Measurements from ENCODE around the gene CHST11. TPM values are rescaled to one million over a fixed set of nuclear protein-coding genes. Genes with fewer than 3 reads are reported as not detected.
A peak's percentile ranks its signal among the peaks of the same experiment; 100 is the strongest.

The CHST11 gene
- total RNA-seq, 2 experiments from 2014 or later = 39.3 to 45.3 TPM

DNA sequence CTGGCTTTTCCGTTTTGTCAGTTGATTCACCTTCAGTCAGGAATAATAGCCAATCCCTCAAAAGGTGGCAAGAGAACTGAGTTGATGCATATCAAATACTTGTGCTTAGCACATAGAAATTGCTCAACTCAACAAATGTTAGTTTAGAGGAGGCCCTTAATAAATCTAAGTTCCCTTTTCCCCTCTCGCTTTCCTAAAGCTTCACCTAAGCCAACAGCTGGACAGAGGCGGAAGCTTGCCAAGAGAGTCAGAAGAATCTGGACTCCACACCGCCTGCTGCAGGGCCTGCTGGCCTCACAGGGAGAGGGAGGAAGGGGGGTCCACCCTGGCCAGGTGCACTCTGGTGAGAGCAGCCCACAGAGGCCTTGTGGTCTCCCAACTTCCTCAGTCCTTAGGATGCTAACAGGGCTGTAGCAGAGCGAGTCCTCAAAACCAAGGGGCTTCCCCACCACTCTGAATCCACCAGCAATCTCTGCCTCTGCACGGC is 213.1 kb downstream of the CHST11 start:
- Mint-ChIP-seq H3K4me3 (no peak overlapping the region), H3K27me3 (ENCODE audit: low read depth) (no peaks in the 10 kb centered on the region), H3K27ac (no peak overlapping the region), H3K4me1 (ENCODE audit: low read depth) (peaks cover 51% of the 10 kb centered on the region), H3K36me3 (ENCODE audit: low read depth) (peaks cover 2% of the 10 kb centered on the region), H3K9me3 (no peaks in the 10 kb centered on the region)
- CTCF ChIA-PET = interaction anchor here (1.1 to 3.3 kb wide), 3 partner anchors 16 to 288 kb away, joined by 4 to 9 read pairs (median 4); no protein-coding TSS in a partner anchor
- DNase-seq = peak; percentile 53
- intact Hi-C loops (cut with micrococcal nuclease) = loop anchor here (2.0 to 5.0 kb wide), 5 partner anchors 51 to 453 kb away; partner anchors contain the start of gene TXNRD1

DNA sequence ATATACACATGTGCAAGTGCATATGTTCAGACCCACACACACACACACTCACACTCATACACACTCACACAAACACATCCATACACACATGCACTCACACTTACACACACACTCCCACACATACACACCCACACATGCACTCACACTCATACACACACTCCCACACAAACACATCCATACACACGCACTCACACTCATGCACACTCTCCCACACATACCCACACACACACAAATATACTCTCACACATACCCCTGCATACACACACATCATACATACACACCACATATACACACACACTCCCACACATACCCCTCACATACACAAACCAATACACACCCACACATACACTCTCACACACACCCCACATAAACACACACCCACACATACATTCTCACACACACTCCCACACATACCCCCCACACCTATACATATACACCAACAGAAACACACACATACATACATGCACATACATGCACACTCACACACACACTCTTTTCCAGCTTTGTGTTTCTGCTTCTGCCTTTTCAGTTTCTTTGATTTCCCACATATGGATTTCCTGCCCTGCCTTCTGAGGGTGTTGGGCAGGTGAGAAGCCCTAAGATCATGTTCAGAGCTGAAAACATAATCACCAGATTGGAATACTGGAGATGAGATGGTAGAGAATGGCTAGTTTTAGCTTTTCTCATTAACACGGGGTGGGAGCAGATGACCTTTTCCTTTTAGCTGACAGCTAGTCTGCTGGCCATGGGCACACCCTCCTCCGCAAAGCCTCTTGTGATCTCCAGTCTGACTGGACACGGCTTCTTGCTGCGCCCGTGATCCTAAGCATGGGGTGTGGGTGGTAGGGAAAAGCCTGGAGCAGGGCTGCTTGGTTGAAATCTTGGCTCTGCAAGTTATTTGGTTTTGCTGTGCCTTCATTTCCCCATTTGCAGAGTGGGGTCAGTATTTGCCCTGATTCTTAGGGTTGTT is 214.0 kb downstream of the CHST11 start:
- peaks cover 46% of the 10 kb centered on the region for H3K4me1 Mint-ChIP-seq (ENCODE audit: low read depth)
- no peaks in the 10 kb centered on the region for H3K9me3 Mint-ChIP-seq
- H3K36me3 Mint-ChIP-seq (ENCODE audit: low read depth) = no peaks in the 10 kb centered on the region
- intact Hi-C loops (cut with micrococcal nuclease) = loop anchor here (1.0 to 5.0 kb wide), 16 partner anchors 13 to 453 kb away; partner anchors contain the start of genes CHST11 and TXNRD1
- H3K27ac Mint-ChIP-seq = peak overlapping the region; percentile 97
- DNase-seq = peak; percentile 33
- CTCF ChIA-PET = interaction anchor here (0.5 to 3.3 kb wide), 10 partner anchors 10 to 471 kb away, joined by 3 to 9 read pairs (median 3); no protein-coding TSS in a partner anchor
- no peaks in the 10 kb centered on the region for H3K27me3 Mint-ChIP-seq (ENCODE audit: low read depth)
- peak overlapping the region; percentile 42 for H3K4me3 Mint-ChIP-seq

DNA sequence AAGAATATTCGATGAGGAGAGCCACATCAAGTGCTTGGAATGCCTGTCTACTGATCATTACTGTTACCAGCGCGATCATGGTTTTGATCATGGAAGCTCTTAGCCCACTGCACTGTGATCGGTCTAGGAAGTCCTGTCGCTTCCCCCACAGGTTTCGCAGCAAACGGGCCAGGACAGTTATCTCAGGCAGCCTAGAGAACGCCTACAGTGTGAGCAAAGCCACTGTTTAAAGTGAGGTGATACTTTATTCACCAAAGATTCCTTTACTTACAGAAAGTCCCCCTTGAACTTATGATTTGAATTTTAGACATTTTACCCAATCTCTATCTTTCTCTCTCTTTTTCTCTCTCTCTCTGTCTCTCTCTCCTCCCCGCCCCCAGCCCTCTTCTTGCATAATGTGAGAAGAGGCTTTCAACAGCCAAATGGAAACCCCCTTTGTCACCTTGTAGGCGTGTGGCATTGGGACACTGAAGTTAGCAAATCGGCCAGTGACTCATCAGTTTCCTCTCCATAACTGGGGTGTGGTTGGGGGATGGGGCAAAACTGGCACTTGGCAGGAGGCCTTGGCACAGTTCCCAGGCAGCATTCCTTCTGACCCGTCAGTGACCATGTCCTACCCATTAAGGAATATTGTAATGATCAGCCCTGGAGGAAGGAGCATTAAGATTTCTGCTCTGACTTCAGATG is 214.8 kb downstream of the CHST11 start:
- Mint-ChIP-seq H3K36me3 (ENCODE audit: low read depth) (no peaks in the 10 kb centered on the region), H3K9me3 (no peaks in the 10 kb centered on the region), H3K4me3 (peak overlapping the region; percentile 42), H3K4me1 (ENCODE audit: low read depth) (peaks cover 46% of the 10 kb centered on the region), H3K27ac (peak overlapping the region; percentile 97), H3K27me3 (ENCODE audit: low read depth) (no peaks in the 10 kb centered on the region)
- intact Hi-C loops (cut with micrococcal nuclease) = loop anchor here (1.0 to 5.0 kb wide), 16 partner anchors 12 to 454 kb away; partner anchors contain the start of genes CHST11 and TXNRD1
- DNase-seq = peak; percentile 98
- CTCF ChIA-PET = interaction anchor here (0.6 to 3.3 kb wide), 10 partner anchors 9 to 311 kb away, joined by 3 to 9 read pairs (median 3); no protein-coding TSS in a partner anchor

DNA sequence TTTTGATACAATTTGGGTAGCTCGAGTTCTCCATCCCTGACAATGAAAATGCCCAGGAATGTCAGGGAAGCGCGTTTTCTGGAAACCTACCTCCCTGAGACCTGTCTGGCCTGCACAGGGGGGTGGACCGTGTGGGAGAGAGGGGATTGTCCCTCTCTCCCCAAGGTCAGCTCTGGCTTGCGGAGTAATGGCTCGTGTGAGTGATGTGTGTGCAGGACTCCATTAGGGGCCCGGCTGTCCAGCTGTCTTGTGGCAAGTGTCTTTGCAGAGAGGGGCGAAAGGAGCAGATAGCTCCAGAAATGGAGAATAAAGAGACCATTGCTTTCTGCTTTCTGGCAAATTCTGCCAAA is 215.3 kb downstream of the CHST11 start:
- peak overlapping the region; percentile 97 for H3K27ac Mint-ChIP-seq
- peaks cover 46% of the 10 kb centered on the region for H3K4me1 Mint-ChIP-seq (ENCODE audit: low read depth)
- intact Hi-C loops (cut with micrococcal nuclease) = loop anchor here (5.0 kb wide), 1 partner anchor 455 kb away; the partner anchor contains the start of gene TXNRD1
- no peak for DNase-seq
- CTCF ChIA-PET = interaction anchor here (0.6 to 1.6 kb wide), 4 partner anchors 9 to 312 kb away, joined by 3 to 5 read pairs (median 4); no protein-coding TSS in a partner anchor
- H3K9me3 Mint-ChIP-seq = no peaks in the 10 kb centered on the region
- H3K27me3 Mint-ChIP-seq (ENCODE audit: low read depth) = no peaks in the 10 kb centered on the region
- H3K36me3 Mint-ChIP-seq (ENCODE audit: low read depth) = no peaks in the 10 kb centered on the region
- H3K4me3 Mint-ChIP-seq = no peak overlapping the region

DNA sequence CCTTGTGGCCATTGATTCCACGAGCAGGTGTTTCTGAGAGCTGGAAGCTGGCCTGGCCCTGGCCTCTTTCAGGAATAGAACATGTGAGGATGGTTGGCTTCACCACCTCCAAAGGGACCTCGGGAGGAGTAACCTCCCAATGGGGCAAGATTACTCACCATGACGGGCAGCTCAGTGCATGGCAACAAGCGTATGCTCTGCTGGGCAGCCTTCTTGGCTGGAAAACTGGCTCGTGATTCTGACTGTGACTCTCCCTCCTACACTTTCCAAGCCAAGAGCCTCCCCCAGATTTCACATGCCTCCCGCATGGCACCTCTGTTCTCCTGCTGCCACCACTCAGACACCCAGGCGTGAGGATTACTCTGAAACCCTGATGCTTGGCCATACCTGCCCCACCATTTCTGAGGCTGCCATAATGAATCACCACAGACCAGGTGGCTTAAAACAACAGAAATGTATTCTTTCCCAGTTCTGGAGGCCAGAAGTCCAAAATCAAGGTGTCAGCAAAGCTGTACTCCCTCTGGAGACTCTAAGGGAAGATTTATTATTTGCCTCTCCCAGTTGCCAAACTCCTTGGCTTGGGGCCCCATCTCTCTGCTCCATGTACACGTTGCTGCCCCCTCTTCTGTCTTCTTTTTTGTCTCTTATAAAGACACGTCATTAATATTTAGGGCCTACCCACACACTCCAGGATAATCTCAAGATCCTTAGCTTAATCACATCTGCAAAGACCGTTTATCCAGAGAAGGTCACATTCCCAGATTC is 215.9 kb downstream of the CHST11 start:
- no peak overlapping the region for H3K4me3 Mint-ChIP-seq
- peaks cover 46% of the 10 kb centered on the region for H3K4me1 Mint-ChIP-seq (ENCODE audit: low read depth)
- intact Hi-C loops (cut with micrococcal nuclease) = loop anchor here (5.0 kb wide), 1 partner anchor 455 kb away; the partner anchor contains the start of gene TXNRD1
- CTCF ChIA-PET = interaction anchor here (0.6 to 1.6 kb wide), 5 partner anchors 12 to 313 kb away, joined by 3 to 5 read pairs (median 3); no protein-coding TSS in a partner anchor
- no peaks in the 10 kb centered on the region for H3K27me3 Mint-ChIP-seq (ENCODE audit: low read depth)
- no peaks in the 10 kb centered on the region for H3K9me3 Mint-ChIP-seq
- DNase-seq = no peak
- no peaks in the 10 kb centered on the region for H3K36me3 Mint-ChIP-seq (ENCODE audit: low read depth)
- peak overlapping the region; percentile 97 for H3K27ac Mint-ChIP-seq

DNA sequence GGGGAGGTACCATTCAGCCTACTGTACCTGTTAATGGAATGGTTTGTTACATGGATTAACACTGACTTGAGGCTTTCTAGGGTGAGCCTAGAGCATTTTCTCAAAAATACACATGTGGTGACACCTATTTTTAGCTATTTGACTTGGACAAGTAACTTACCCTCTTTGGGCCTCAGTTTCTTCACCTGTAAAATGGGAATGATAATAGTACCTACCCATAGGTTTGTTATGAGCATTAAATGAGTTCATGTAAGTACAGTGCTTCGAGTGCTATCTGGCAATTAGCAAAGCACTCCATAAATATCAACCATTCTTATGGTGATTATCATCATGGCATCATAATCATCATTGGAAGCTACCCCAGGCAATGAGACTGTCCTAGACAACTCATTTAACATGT is 216.5 kb downstream of the CHST11 start:
- Mint-ChIP-seq H3K27me3 (ENCODE audit: low read depth) (no peaks in the 10 kb centered on the region), H3K27ac (no peak overlapping the region), H3K9me3 (no peaks in the 10 kb centered on the region), H3K36me3 (ENCODE audit: low read depth) (no peaks in the 10 kb centered on the region), H3K4me3 (no peak overlapping the region), H3K4me1 (ENCODE audit: low read depth) (peaks cover 46% of the 10 kb centered on the region)
- CTCF ChIA-PET = interaction anchor here (0.9 to 1.6 kb wide), 3 partner anchors 11 to 292 kb away, joined by 3 to 4 read pairs (median 3); no protein-coding TSS in a partner anchor
- no peak for DNase-seq
- intact Hi-C loops (cut with micrococcal nuclease) = loop anchor here (5.0 kb wide), 1 partner anchor 456 kb away; the partner anchor contains the start of gene TXNRD1

DNA sequence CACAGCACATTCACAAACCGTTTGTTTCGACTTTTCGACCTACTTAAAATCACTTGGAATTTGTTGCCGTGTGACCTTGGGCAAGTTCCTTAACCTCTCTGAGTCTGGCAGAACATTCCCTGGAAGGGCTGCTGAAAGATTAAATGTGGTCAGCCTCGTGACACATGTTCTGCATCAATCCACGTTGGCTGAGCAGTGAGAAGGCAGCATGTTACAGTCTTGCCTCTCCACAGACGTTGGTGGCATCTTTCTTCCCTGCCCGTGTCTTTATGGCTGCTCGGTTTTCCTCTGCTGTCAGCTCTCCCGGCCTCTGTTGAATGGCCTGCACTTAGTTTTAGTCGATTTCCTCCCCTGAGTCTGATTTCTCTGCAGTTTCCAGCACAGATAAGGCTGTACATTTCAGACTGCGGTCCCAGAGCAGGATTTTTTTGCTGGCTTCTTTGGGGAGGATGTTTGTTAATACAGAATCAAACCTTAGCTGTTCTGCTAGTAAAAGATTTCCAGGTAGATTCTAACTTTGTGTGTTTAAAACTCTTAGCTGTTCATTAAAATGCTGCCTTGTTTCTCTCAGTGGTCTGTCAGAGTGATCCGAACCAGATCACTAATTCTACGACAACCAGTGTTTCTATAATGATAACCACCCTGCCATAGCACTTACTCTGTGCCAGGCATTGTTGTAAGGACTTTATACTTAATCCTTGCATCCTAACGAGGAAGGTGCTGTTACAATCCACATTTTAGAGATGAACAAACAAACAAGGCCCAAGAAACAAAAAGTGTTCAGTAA is 217.1 kb downstream of the CHST11 start:
- Mint-ChIP-seq H3K36me3 (ENCODE audit: low read depth) (no peaks in the 10 kb centered on the region), H3K4me3 (no peak overlapping the region), H3K27ac (no peak overlapping the region), H3K4me1 (ENCODE audit: low read depth) (peaks cover 42% of the 10 kb centered on the region), H3K27me3 (ENCODE audit: low read depth) (no peaks in the 10 kb centered on the region), H3K9me3 (no peaks in the 10 kb centered on the region)
- CTCF ChIA-PET = interaction anchor here (0.9 to 1.5 kb wide), 2 partner anchors 203 to 292 kb away, joined by 3 to 4 read pairs; no protein-coding TSS in a partner anchor
- no peak for DNase-seq
- intact Hi-C loops (cut with micrococcal nuclease) = loop anchor here (5.0 kb wide), 1 partner anchor 457 kb away; the partner anchor contains the start of gene TXNRD1

DNA sequence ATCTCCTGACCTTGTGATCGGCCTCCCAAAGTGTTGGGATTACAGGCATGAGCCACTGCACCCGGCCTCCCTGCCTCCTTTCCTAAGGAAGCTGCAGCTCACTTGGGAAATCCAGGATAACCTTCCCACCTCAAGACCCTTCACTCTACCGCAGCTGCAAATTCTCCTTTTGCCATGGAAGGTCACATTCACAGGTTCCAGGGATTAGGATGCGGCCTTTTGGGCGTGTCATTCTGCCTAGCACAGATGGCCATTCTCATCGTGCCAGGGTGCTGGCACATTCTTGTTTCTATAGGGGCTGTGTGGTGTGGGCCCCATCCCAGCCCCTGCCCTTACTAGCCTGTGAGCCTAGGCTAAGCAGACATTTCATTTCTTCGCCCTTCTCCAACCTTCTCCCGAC is 219.9 kb downstream of the CHST11 start:
- CTCF ChIA-PET = interaction anchor here (0.6 to 1.0 kb wide), 2 partner anchors 10 to 295 kb away, joined by 3 read pairs; no protein-coding TSS in a partner anchor
- no peaks in the 10 kb centered on the region for H3K9me3 Mint-ChIP-seq
- H3K27ac Mint-ChIP-seq = no peak overlapping the region
- no peaks in the 10 kb centered on the region for H3K27me3 Mint-ChIP-seq (ENCODE audit: low read depth)
- H3K36me3 Mint-ChIP-seq (ENCODE audit: low read depth) = peaks cover 2% of the 10 kb centered on the region
- intact Hi-C loops (cut with micrococcal nuclease) = no loop called here
- H3K4me1 Mint-ChIP-seq (ENCODE audit: low read depth) = peaks cover 32% of the 10 kb centered on the region
- H3K4me3 Mint-ChIP-seq = no peak overlapping the region
- DNase-seq = no peak

DNA sequence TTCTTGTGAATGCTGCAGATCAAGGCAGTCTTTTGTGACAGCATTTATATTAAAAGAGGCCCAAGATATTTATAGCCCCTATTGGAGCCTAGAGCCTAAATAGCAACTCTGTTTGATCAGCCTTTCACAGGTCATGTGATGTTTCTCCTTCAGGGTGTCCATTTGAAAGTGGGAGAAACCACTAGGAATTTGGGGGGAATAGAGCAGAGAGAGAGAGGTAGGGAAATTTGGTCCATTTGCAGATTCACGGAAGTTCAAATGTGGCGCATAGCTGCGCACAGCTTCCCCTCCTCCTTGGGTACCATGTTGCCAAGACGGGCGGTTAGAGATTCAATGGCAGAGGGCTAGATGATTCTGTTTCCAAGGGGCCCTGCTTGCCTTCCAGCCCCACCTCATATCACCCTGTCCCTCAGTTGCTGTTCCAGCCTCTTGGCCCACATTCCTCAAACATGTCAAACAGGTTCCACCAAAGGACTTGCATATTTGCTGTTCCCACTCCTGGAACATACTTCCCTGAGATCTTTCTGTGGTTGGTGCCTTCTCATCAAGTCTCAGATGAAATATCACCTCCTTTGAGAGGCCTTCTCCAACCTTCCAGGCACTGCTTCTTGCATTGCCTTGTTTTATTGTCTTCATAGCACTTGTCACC is 220.8 kb downstream of the CHST11 start:
- peaks cover 2% of the 10 kb centered on the region for H3K36me3 Mint-ChIP-seq (ENCODE audit: low read depth)
- no peak overlapping the region for H3K4me3 Mint-ChIP-seq
- H3K27ac Mint-ChIP-seq = no peak overlapping the region
- DNase-seq = no peak
- intact Hi-C loops (cut with micrococcal nuclease) = no loop called here
- CTCF ChIA-PET = interaction anchor here (0.6 kb wide), 1 partner anchor 11 kb away, joined by 3 read pairs; no protein-coding TSS in a partner anchor
- peaks cover 32% of the 10 kb centered on the region for H3K4me1 Mint-ChIP-seq (ENCODE audit: low read depth)
- no peaks in the 10 kb centered on the region for H3K9me3 Mint-ChIP-seq
- no peaks in the 10 kb centered on the region for H3K27me3 Mint-ChIP-seq (ENCODE audit: low read depth)

DNA sequence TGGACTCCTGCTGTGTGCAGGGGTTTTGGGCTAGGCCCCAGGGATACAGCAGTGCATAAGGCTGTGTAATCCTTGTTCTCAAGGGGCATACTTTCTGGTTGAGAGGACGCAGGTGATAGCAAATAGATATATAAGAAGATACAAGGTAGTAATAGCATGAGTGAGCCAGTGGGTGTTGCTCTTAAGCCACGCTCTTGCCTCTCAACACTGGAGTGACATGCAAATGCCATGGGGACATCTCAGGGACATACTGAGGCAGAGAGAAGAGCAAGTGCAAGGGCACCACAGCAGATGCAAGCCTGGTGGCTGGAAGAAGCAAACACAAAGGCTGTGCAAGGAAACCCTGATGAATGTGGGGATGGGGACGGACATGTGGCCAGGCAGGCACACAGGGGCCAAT is 223.3 kb downstream of the CHST11 start:
- CTCF ChIA-PET = interaction anchor here (0.9 to 1.6 kb wide), 4 partner anchors 9 to 298 kb away, joined by 3 to 4 read pairs (median 4); no protein-coding TSS in a partner anchor
- Mint-ChIP-seq H3K36me3 (ENCODE audit: low read depth) (peaks cover 2% of the 10 kb centered on the region), H3K27ac (peak overlapping the region; percentile 25), H3K27me3 (ENCODE audit: low read depth) (no peaks in the 10 kb centered on the region), H3K4me3 (no peak overlapping the region), H3K9me3 (no peaks in the 10 kb centered on the region), H3K4me1 (ENCODE audit: low read depth) (peaks cover 44% of the 10 kb centered on the region)
- intact Hi-C loops (cut with micrococcal nuclease) = loop anchor here (1.0 to 10.0 kb wide), 11 partner anchors 53 to 1625 kb away; partner anchors contain the start of genes NFYB and TCP11L2
- peak; percentile 70 for DNase-seq
